Measurements from ENCODE around the gene BTNL9. TPM values are rescaled to one million over a fixed set of nuclear protein-coding genes. Genes with fewer than 3 reads are reported as not detected.

The BTNL9 gene
- total RNA-seq, 2 experiments from 2014 or later, result not detected

GRCh38 chr5:181059297-181060230 is 19.5 kb downstream of the BTNL9 start:
- no peaks in the 10 kb centered on the region for H3K9me3 Mint-ChIP-seq
- H3K36me3 Mint-ChIP-seq (ENCODE audit: low read depth), result no peaks in the 10 kb centered on the region
- H3K4me1 Mint-ChIP-seq, result peaks cover 2% of the 10 kb centered on the region
- DNase-seq, result no peak
- H3K4me3 Mint-ChIP-seq, result no peak overlapping the region
- ChIA-PET POLR2A (no interaction called here), CTCF (no interaction called here)
- H3K27ac Mint-ChIP-seq, result no peak overlapping the region
- peaks cover 73% of the 10 kb centered on the region for H3K27me3 Mint-ChIP-seq

GRCh38 chr5:181060231-181060590 is 20.1 kb downstream of the BTNL9 start:
- H3K9me3 Mint-ChIP-seq, result no peaks in the 10 kb centered on the region
- no peaks in the 10 kb centered on the region for H3K36me3 Mint-ChIP-seq (ENCODE audit: low read depth)
- no peak for DNase-seq
- CTCF ChIA-PET, result no interaction called here
- POLR2A ChIA-PET, result no interaction called here
- peaks cover 67% of the 10 kb centered on the region for H3K27me3 Mint-ChIP-seq
- H3K4me3 Mint-ChIP-seq, result no peak overlapping the region
- peaks cover 2% of the 10 kb centered on the region for H3K4me1 Mint-ChIP-seq
- H3K27ac Mint-ChIP-seq, result no peak overlapping the region

GRCh38 chr5:181060924-181061323 is 20.9 kb downstream of the BTNL9 start:
- peaks cover 61% of the 10 kb centered on the region for H3K27me3 Mint-ChIP-seq
- peaks cover 2% of the 10 kb centered on the region for H3K4me1 Mint-ChIP-seq
- no peaks in the 10 kb centered on the region for H3K36me3 Mint-ChIP-seq (ENCODE audit: low read depth)
- no peak overlapping the region for H3K27ac Mint-ChIP-seq
- POLR2A ChIA-PET, result no interaction called here
- no peak for DNase-seq
- no peak overlapping the region for H3K4me3 Mint-ChIP-seq
- no peaks in the 10 kb centered on the region for H3K9me3 Mint-ChIP-seq
- CTCF ChIA-PET, result no interaction called here

- ChIA-PET POLR2A (no interaction called here), CTCF (no interaction called here)
- H3K27me3 Mint-ChIP-seq, result peaks cover 55% of the 10 kb centered on the region
- no peak for DNase-seq
- peaks cover 2% of the 10 kb centered on the region for H3K4me1 Mint-ChIP-seq
- no peak overlapping the region for H3K27ac Mint-ChIP-seq
- H3K36me3 Mint-ChIP-seq (ENCODE audit: low read depth), result no peaks in the 10 kb centered on the region
- no peak overlapping the region for H3K4me3 Mint-ChIP-seq
- no peaks in the 10 kb centered on the region for H3K9me3 Mint-ChIP-seq
These were observed 21.6 kb downstream of the BTNL9 start for GRCh38 chr5:181061645-181062044.

GRCh38 chr5:181062631-181063030 is 22.6 kb downstream of the BTNL9 start:
- H3K4me1 Mint-ChIP-seq, result peaks cover 2% of the 10 kb centered on the region
- H3K9me3 Mint-ChIP-seq, result no peaks in the 10 kb centered on the region
- H3K36me3 Mint-ChIP-seq (ENCODE audit: low read depth), result no peaks in the 10 kb centered on the region
- CTCF ChIA-PET, result no interaction called here
- H3K4me3 Mint-ChIP-seq, result no peak overlapping the region
- DNase-seq, result no peak
- no peak overlapping the region for H3K27ac Mint-ChIP-seq
- peaks cover 49% of the 10 kb centered on the region for H3K27me3 Mint-ChIP-seq
- POLR2A ChIA-PET, result no interaction called here

- no peak for DNase-seq
- POLR2A ChIA-PET, result no interaction called here
- Mint-ChIP-seq H3K27ac (no peak overlapping the region), H3K4me3 (no peak overlapping the region), H3K4me1 (peaks cover 2% of the 10 kb centered on the region), H3K36me3 (ENCODE audit: low read depth) (no peaks in the 10 kb centered on the region), H3K9me3 (no peaks in the 10 kb centered on the region), H3K27me3 (peaks cover 49% of the 10 kb centered on the region)
- CTCF ChIA-PET, result no interaction called here
These were observed 23.4 kb downstream of the BTNL9 start for GRCh38 chr5:181063514-181063913.

- H3K4me3 Mint-ChIP-seq, result no peak overlapping the region
- DNase-seq, result no peak
- H3K27me3 Mint-ChIP-seq, result peaks cover 47% of the 10 kb centered on the region
- POLR2A ChIA-PET, result no interaction called here
- H3K9me3 Mint-ChIP-seq, result no peaks in the 10 kb centered on the region
- no peak overlapping the region for H3K27ac Mint-ChIP-seq
- CTCF ChIA-PET, result interaction anchor here (1.0 to 1.1 kb wide), 2 partner anchors 16 to 29 kb away, joined by 3 read pairs; no protein-coding TSS in a partner anchor
- H3K36me3 Mint-ChIP-seq (ENCODE audit: low read depth), result no peaks in the 10 kb centered on the region
- no peaks in the 10 kb centered on the region for H3K4me1 Mint-ChIP-seq
These were observed 24.9 kb downstream of the BTNL9 start for GRCh38 chr5:181064987-181065386.

GRCh38 chr5:181069767-181070491 is 29.9 kb downstream of the BTNL9 start:
- ChIA-PET POLR2A (no interaction called here), CTCF (no interaction called here)
- H3K9me3 Mint-ChIP-seq, result no peaks in the 10 kb centered on the region
- no peak overlapping the region for H3K4me3 Mint-ChIP-seq
- no peaks in the 10 kb centered on the region for H3K4me1 Mint-ChIP-seq
- no peaks in the 10 kb centered on the region for H3K36me3 Mint-ChIP-seq (ENCODE audit: low read depth)
- H3K27me3 Mint-ChIP-seq, result peaks cover 22% of the 10 kb centered on the region
- no peak for DNase-seq
- H3K27ac Mint-ChIP-seq, result no peak overlapping the region

GRCh38 chr5:181070523-181070922 is 30.5 kb downstream of the BTNL9 start:
- Mint-ChIP-seq H3K27ac (no peak overlapping the region), H3K36me3 (ENCODE audit: low read depth) (no peaks in the 10 kb centered on the region), H3K4me1 (no peaks in the 10 kb centered on the region), H3K4me3 (no peak overlapping the region), H3K27me3 (peaks cover 22% of the 10 kb centered on the region), H3K9me3 (no peaks in the 10 kb centered on the region)
- no peak for DNase-seq
- POLR2A ChIA-PET, result no interaction called here
- CTCF ChIA-PET, result interaction anchor here (0.7 kb wide), 1 partner anchor 23 kb away, joined by 3 read pairs; no protein-coding TSS in a partner anchor

- POLR2A ChIA-PET, result no interaction called here
- H3K27me3 Mint-ChIP-seq, result peaks cover 22% of the 10 kb centered on the region
- H3K27ac Mint-ChIP-seq, result no peak overlapping the region
- H3K4me3 Mint-ChIP-seq, result no peak overlapping the region
- no peaks in the 10 kb centered on the region for H3K36me3 Mint-ChIP-seq (ENCODE audit: low read depth)
- DNase-seq, result no peak
- H3K4me1 Mint-ChIP-seq, result no peaks in the 10 kb centered on the region
- CTCF ChIA-PET, result interaction anchor here (0.7 kb wide), 1 partner anchor 22 kb away, joined by 3 read pairs; no protein-coding TSS in a partner anchor
- H3K9me3 Mint-ChIP-seq, result no peaks in the 10 kb centered on the region
These were observed 31.2 kb downstream of the BTNL9 start for GRCh38 chr5:181071257-181071656.

- Mint-ChIP-seq H3K27me3 (peaks cover 16% of the 10 kb centered on the region), H3K4me1 (no peaks in the 10 kb centered on the region), H3K9me3 (peaks cover 7% of the 10 kb centered on the region), H3K4me3 (no peak overlapping the region), H3K36me3 (ENCODE audit: low read depth) (no peaks in the 10 kb centered on the region), H3K27ac (no peak overlapping the region)
- no peak for DNase-seq
- ChIA-PET POLR2A (no interaction called here), CTCF (no interaction called here)
These were observed 36.9 kb downstream of the BTNL9 start for GRCh38 chr5:181076920-181077319.

- H3K36me3 Mint-ChIP-seq (ENCODE audit: low read depth), result no peaks in the 10 kb centered on the region
- no peak overlapping the region for H3K27ac Mint-ChIP-seq
- H3K9me3 Mint-ChIP-seq, result peaks cover 3% of the 10 kb centered on the region
- no peak overlapping the region for H3K4me3 Mint-ChIP-seq
- no peak for DNase-seq
- no peaks in the 10 kb centered on the region for H3K4me1 Mint-ChIP-seq
- ChIA-PET CTCF (interaction anchor here (0.7 kb wide), 1 partner anchor 406 kb away, joined by 4 read pairs; no protein-coding TSS in a partner anchor), POLR2A (no interaction called here)
- H3K27me3 Mint-ChIP-seq, result peaks cover 49% of the 10 kb centered on the region
These were observed 41.9 kb downstream of the BTNL9 start for GRCh38 chr5:181081989-181082388.

- no peak for DNase-seq
- Mint-ChIP-seq H3K9me3 (no peaks in the 10 kb centered on the region), H3K27me3 (peaks cover 51% of the 10 kb centered on the region), H3K4me3 (no peak overlapping the region), H3K4me1 (no peaks in the 10 kb centered on the region), H3K27ac (no peak overlapping the region), H3K36me3 (ENCODE audit: low read depth) (no peaks in the 10 kb centered on the region)
- ChIA-PET CTCF (no interaction called here), POLR2A (no interaction called here)
These were observed 44.6 kb downstream of the BTNL9 start for GRCh38 chr5:181084621-181085195.

Measured in activated CD4-positive, alpha-beta T cell treated with anti-CD3 and anti-CD28 coated beads, Interleukin-2, amount 10 ng/mL, durations not matched to agents 7 days and 5 days (primary cell).